ENCODE results near the gene TSR2.
"Not testable (repeated sequence)": the region's sequence is repeated elsewhere in the genome, so short reads cannot be mapped to it uniquely, and the experiment has no call there.

The TSR2 gene

GRCh38 chrX:54470054-54470760, 30.0 kb downstream of the TSR2 start:
- Histone ChIP-seq H3K27me3 (ENCODE audit: control insufficient read depth in 1 of 2, insufficient read depth in 2 of 2, low read length in 2 of 2) (peaks cover 0 to 12% of the 10 kb centered on the region in 2 donors), H3K27ac (ENCODE audit: low read length) (no peak overlapping the region), H3K4me1 (ENCODE audit: control insufficient read depth, insufficient read depth, low read length) (no peaks in the 10 kb centered on the region), H3K9ac (ENCODE audit: low read length in 2 of 2) (no peak overlapping the region), H3K36me3 (ENCODE audit: control insufficient read depth in 2 of 2, insufficient read depth in 2 of 2, low read length in 2 of 2) (peaks cover 0 to 16% of the 10 kb centered on the region in 2 donors), H3K4me3 (ENCODE audit: low read length in 2 of 2) (no peak overlapping the region), H3K9me3 (ENCODE audit: control insufficient read depth in 2 of 2, low read length in 2 of 2) (no peaks in the 10 kb centered on the region)

DNA sequence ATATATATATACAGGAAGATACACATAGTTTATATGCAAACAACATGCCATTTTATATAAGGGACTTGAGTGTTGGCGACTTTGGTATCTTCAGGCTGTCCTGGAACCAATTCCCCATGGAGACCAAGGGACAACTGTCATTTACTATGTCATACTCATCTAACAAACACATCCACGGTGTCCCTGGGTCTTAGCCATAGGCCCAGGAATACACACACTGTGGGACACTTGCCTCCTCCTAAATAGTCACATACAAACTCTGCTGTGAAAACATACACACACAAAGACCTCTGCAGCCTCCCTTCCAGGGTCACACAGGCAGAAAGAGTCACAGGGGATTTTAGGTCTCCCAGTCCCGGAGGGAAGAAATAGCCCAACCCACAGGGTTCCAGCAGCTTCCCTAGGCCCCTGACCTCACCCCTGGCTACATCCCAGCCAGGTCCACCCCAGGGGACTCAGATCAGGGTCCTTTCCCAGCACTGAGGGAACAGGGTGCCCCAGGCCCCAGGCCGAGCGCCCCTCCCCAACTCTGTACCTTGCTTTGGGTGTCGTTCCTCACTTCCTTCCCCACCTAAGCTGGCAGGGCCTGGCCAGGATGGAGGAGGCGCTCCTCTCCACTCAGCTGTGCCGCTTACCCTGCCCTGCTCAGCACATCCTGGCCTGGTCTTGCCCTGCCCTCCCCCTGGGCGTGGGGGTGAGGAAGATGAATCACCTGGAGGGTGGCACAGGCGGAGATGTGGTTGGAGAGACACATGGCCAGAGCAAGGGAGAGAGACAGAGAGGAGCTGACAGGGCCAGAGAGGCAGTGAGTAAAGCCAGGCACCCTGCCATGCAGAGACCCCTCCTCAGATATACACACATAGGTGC, 34.0 kb downstream of the TSR2 start:
- Histone ChIP-seq H3K4me3 (ENCODE audit: low read length in 2 of 2) (no peak overlapping the region), H3K9me3 (ENCODE audit: control insufficient read depth in 2 of 2, low read length in 2 of 2) (no peaks in the 10 kb centered on the region), H3K9ac (ENCODE audit: low read length in 2 of 2) (no peak overlapping the region), H3K27me3 (ENCODE audit: control insufficient read depth in 1 of 2, insufficient read depth in 2 of 2, low read length in 2 of 2) (peaks cover 0 to 3% of the 10 kb centered on the region in 2 donors), H3K4me1 (ENCODE audit: control insufficient read depth, insufficient read depth, low read length) (peaks cover 6% of the 10 kb centered on the region), H3K27ac (ENCODE audit: low read length) (no peak overlapping the region), H3K36me3 (ENCODE audit: control insufficient read depth in 2 of 2, insufficient read depth in 2 of 2, low read length in 2 of 2) (peaks cover 0 to 3% of the 10 kb centered on the region in 2 donors)

GRCh38 chrX:54479136-54480111, 39.2 kb downstream of the TSR2 start:
- H3K4me3 ChIP-seq (ENCODE audit: low read length in 2 of 2) = no peak overlapping the region
- peaks cover 30% of the 10 kb centered on the region for H3K4me1 ChIP-seq (ENCODE audit: control insufficient read depth, insufficient read depth, low read length)
- H3K9ac ChIP-seq (ENCODE audit: low read length in 2 of 2) = no peak overlapping the region
- H3K27ac ChIP-seq (ENCODE audit: low read length) = no peak overlapping the region
- H3K36me3 ChIP-seq (ENCODE audit: control insufficient read depth in 2 of 2, insufficient read depth in 2 of 2, low read length in 2 of 2) = no peaks in the 10 kb centered on the region
- peaks cover 0 to 8% of the 10 kb centered on the region in 2 donors for H3K27me3 ChIP-seq (ENCODE audit: control insufficient read depth in 1 of 2, insufficient read depth in 2 of 2, low read length in 2 of 2)
- no peaks in the 10 kb centered on the region for H3K9me3 ChIP-seq (ENCODE audit: control insufficient read depth in 2 of 2, low read length in 2 of 2)

- H3K27ac ChIP-seq (ENCODE audit: low read length) = peak overlapping the region; percentile 31
- peak overlapping the region; percentile 45 to 51 for H3K9ac ChIP-seq (ENCODE audit: low read length in 2 of 2)
- H3K9me3 ChIP-seq (ENCODE audit: control insufficient read depth in 2 of 2, low read length in 2 of 2) = no peaks in the 10 kb centered on the region
- peaks cover 35% of the 10 kb centered on the region for H3K4me1 ChIP-seq (ENCODE audit: control insufficient read depth, insufficient read depth, low read length)
- H3K27me3 ChIP-seq (ENCODE audit: control insufficient read depth in 1 of 2, insufficient read depth in 2 of 2, low read length in 2 of 2) = peaks cover 0 to 12% of the 10 kb centered on the region in 2 donors
- H3K4me3 ChIP-seq (ENCODE audit: low read length in 2 of 2) = peak overlapping the region; percentile 25 to 58
- no peaks in the 10 kb centered on the region for H3K36me3 ChIP-seq (ENCODE audit: control insufficient read depth in 2 of 2, insufficient read depth in 2 of 2, low read length in 2 of 2)
Measured at GRCh38 chrX:54482839-54483593, 42.8 kb downstream of the TSR2 start.

DNA sequence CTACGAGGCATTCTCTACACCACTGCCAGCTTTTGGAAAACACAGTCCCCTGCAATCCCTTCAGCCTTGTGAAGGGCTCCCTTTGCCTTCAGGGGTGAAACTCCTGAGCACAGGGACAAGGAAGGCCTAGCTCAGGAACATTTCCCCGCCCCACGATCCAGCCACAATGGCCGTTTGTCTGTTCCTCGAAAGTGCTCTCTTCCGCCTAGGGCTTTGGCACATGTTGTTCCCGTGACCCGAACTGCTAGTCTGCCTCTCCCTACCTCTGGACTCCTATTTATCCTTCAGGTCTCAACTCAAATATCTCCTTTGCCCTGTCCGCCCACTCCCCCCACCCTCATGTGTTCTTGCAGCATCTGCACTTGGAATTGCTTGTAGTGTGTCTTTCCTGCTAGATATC, 43.7 kb downstream of the TSR2 start:
- peak overlapping the region in 1 of 2 donors; percentile 58 for H3K4me3 ChIP-seq (ENCODE audit: low read length in 2 of 2)
- peaks cover 32% of the 10 kb centered on the region for H3K4me1 ChIP-seq (ENCODE audit: control insufficient read depth, insufficient read depth, low read length)
- no peaks in the 10 kb centered on the region for H3K36me3 ChIP-seq (ENCODE audit: control insufficient read depth in 2 of 2, insufficient read depth in 2 of 2, low read length in 2 of 2)
- H3K9me3 ChIP-seq (ENCODE audit: control insufficient read depth in 2 of 2, low read length in 2 of 2) = no peaks in the 10 kb centered on the region
- peaks cover 0 to 9% of the 10 kb centered on the region in 2 donors for H3K27me3 ChIP-seq (ENCODE audit: control insufficient read depth in 1 of 2, insufficient read depth in 2 of 2, low read length in 2 of 2)
- peak overlapping the region in 1 of 2 donors; percentile 47 for H3K9ac ChIP-seq (ENCODE audit: low read length in 2 of 2)
- H3K27ac ChIP-seq (ENCODE audit: low read length) = peak overlapping the region; percentile 24

- Histone ChIP-seq H3K4me1 (ENCODE audit: control insufficient read depth, insufficient read depth, low read length) (peaks cover 25% of the 10 kb centered on the region), H3K36me3 (ENCODE audit: control insufficient read depth in 2 of 2, insufficient read depth in 2 of 2, low read length in 2 of 2) (no peaks in the 10 kb centered on the region), H3K27me3 (ENCODE audit: control insufficient read depth in 1 of 2, insufficient read depth in 2 of 2, low read length in 2 of 2) (peaks cover 0 to 9% of the 10 kb centered on the region in 2 donors), H3K4me3 (ENCODE audit: low read length in 2 of 2) (no peak overlapping the region), H3K9ac (ENCODE audit: low read length in 2 of 2) (no peak overlapping the region), H3K9me3 (ENCODE audit: control insufficient read depth in 2 of 2, low read length in 2 of 2) (no peaks in the 10 kb centered on the region), H3K27ac (ENCODE audit: low read length) (peak overlapping the region; percentile 24)
Measured at GRCh38 chrX:54484666-54485065, 44.5 kb downstream of the TSR2 start.

DNA sequence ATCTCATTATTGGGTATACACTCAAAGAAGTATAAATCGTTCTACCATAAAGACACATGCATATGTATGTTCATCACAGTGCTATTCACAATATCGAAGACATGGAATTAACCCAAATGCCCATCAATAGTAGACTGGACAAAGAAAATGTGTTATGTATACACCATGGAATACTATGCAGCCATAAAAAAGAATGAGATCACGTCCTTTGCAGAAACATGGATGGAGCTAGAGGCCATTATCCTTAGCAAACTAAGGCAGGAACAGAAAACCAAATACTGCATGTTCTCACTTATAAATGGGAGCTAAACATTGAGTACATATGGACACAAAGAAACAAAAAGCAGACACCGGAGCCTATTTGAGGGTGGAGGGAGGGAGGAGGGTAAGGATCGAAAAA, 49.6 kb downstream of the TSR2 start:
- not testable (repeated sequence) for H3K36me3 ChIP-seq (ENCODE audit: control insufficient read depth in 2 of 2, insufficient read depth in 2 of 2, low read length in 2 of 2); H3K27ac ChIP-seq (ENCODE audit: low read length); H3K4me1 ChIP-seq (ENCODE audit: control insufficient read depth, insufficient read depth, low read length); H3K9ac ChIP-seq (ENCODE audit: low read length in 2 of 2); H3K27me3 ChIP-seq (ENCODE audit: control insufficient read depth in 1 of 2, insufficient read depth in 2 of 2, low read length in 2 of 2); H3K9me3 ChIP-seq (ENCODE audit: control insufficient read depth in 2 of 2, low read length in 2 of 2); H3K4me3 ChIP-seq (ENCODE audit: low read length in 2 of 2)

GRCh38 chrX:54492340-54492739, 52.1 kb downstream of the TSR2 start:
- H3K4me3 ChIP-seq (ENCODE audit: low read length in 2 of 2) = no peak overlapping the region
- H3K9me3 ChIP-seq (ENCODE audit: control insufficient read depth in 2 of 2, low read length in 2 of 2) = no peaks in the 10 kb centered on the region
- no peaks in the 10 kb centered on the region for H3K36me3 ChIP-seq (ENCODE audit: control insufficient read depth in 2 of 2, insufficient read depth in 2 of 2, low read length in 2 of 2)
- H3K9ac ChIP-seq (ENCODE audit: low read length in 2 of 2) = no peak overlapping the region
- no peak overlapping the region for H3K27ac ChIP-seq (ENCODE audit: low read length)
- H3K4me1 ChIP-seq (ENCODE audit: control insufficient read depth, insufficient read depth, low read length) = peaks cover 8% of the 10 kb centered on the region
- peaks cover 0 to 2% of the 10 kb centered on the region in 2 donors for H3K27me3 ChIP-seq (ENCODE audit: control insufficient read depth in 1 of 2, insufficient read depth in 2 of 2, low read length in 2 of 2)

- H3K27me3 ChIP-seq (ENCODE audit: control insufficient read depth in 1 of 2, insufficient read depth in 2 of 2, low read length in 2 of 2) = peaks cover 0 to 2% of the 10 kb centered on the region in 2 donors
- H3K27ac ChIP-seq (ENCODE audit: low read length) = peak overlapping the region; percentile 37
- peak overlapping the region; percentile 69 for H3K9ac ChIP-seq (ENCODE audit: low read length in 2 of 2)
- H3K4me1 ChIP-seq (ENCODE audit: control insufficient read depth, insufficient read depth, low read length) = peaks cover 8% of the 10 kb centered on the region
- H3K9me3 ChIP-seq (ENCODE audit: control insufficient read depth in 2 of 2, low read length in 2 of 2) = no peaks in the 10 kb centered on the region
- peak overlapping the region; percentile 63 to 75 for H3K4me3 ChIP-seq (ENCODE audit: low read length in 2 of 2)
- no peaks in the 10 kb centered on the region for H3K36me3 ChIP-seq (ENCODE audit: control insufficient read depth in 2 of 2, insufficient read depth in 2 of 2, low read length in 2 of 2)
Measured at GRCh38 chrX:54494166-54494988, 54.2 kb downstream of the TSR2 start.
